NCI-H774 (cell line): ENCODE data around the gene TNIP1.

Source experiments
- DNase-seq: peaks from one replicate; lab custom pipeline; 2025; lab: John Stamatoyannopoulos, UW

TNIP1 gene

GRCh38 chr5:150999704-151000442 is 81.0 kb downstream of the TNIP1 start:
- DNase-seq, result no peak

DNA sequence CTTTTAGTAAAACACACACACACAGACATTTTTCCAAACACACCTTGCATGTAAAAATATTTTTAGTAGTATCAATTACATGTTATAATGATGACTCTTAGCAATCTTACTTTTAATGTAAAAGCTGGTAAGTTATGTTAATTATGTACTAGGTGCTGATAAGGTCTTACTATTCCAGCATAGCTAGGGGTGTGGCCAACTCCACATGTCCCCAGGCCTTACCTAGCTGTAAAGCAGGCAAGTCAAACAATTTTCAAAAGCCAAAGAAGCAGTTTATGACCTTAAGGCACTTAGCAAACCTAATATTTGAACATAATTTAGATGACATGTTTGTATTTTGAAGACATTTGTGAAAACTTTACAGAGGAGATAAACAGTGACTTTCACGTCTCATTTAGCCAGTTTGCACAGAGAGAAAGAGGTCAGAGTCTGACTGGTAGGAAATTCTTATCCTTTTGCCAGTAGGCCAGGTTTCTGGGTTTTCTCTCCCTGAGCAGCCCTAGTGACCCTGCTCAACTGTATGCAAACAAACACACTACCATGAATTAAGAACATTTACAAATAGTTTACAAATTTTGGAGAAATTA is 86.9 kb downstream of the TNIP1 start:
- no peak for DNase-seq

DNA sequence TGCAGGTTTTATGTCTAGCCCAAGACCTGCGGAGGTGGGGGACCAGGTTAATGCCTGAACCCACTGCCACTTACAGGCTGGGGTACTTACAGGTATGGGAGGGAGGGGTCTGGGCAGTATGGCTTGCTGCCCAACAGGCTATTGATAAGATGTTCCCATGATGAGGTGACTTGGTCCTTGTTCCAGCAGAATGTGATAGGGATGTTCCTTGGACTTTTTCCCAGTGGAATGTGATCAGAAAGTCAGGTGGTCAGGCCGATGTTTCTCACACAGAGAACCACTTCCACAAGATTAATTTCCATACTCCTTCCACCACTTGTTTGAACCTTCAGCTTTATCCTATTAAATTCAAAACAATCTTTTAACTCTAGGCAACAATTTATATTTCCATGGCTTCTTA is 87.4 kb downstream of the TNIP1 start:
- no peak for DNase-seq

DNA sequence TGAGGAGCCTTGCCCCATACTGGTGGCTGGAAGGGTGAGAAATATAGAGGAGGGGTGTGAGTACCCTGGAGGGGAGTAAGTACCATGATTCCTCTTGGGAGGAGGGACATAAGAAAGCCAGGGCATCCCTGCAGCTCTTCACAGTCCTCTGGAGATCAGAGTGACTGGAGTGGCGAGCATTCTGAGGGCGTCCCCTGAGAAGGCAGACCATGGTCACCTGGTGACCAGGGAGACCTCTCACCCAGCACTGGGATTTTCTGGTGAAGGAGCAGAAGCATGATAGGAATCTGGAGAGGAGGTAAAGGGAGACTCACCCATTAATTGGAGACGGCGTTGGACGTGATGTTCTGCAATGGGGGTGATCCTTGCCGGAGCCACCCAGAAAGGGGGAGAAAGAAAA is 88.1 kb downstream of the TNIP1 start:
- no peak for DNase-seq

DNA sequence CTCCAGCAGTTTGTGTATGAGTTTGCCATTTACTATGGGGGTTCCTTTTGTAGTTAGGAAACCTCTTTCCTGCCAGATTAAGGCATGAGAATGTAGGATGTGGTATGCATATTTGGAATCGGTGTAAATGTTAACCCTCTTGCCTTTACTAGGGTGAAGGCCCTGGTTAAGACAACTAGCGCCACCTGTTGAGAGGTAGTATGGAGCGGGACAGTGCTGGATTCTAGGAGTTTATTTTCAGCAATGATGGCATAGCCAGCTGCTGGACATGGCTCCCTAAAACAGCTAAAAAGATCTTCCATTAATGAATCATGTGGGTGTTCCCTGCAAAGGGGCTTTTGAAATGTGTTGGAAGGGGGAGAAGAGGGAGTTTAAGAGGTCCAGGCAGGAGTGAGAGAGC is 91.1 kb downstream of the TNIP1 start:
- no peak for DNase-seq

GRCh38 chr5:150987746-150988145 is 93.1 kb downstream of the TNIP1 start:
- DNase-seq, result peak; percentile 15
